Kidney epithelial cell (primary cell): Measurements from ENCODE around the gene LZTR1. TPM values are rescaled to one million over a fixed set of nuclear protein-coding genes. Genes with fewer than 3 reads are reported as not detected.

Source experiments
- DNase-seq: peaks from one replicate; pipeline ENCODE4 v3.0.0-alpha.2; 2010; ENCODE audit warnings: low read depth
- H3K27me3 ChIP-seq: 2 replicates; pipeline ENCODE4 v1.6.0; 2011; ENCODE audit warnings: low read length; ENCODE audit not compliant: control insufficient read depth, insufficient read depth
- H3K36me3 ChIP-seq: 2 replicates; pipeline ENCODE4 v1.5.1; 2011; ENCODE audit warnings: low read length; ENCODE audit not compliant: control insufficient read depth, insufficient read depth
- H3K4me3 ChIP-seq: 2 replicates; pipeline ENCODE4 v1.5.1; 2011; ENCODE audit warnings: low read depth, mild to moderate bottlenecking, control low read depth, low read length
- CTCF ChIP-seq: IDR thresholded peaks from 2 replicates; pipeline ENCODE4 v1.5.1; 2011; ENCODE audit warnings: mild to moderate bottlenecking, moderate library complexity, low read length, control low read depth, inconsistent platforms; ENCODE audit not compliant: insufficient read depth, poor library complexity, severe bottlenecking
- total RNA-seq: library from RNA; depleted of rRNA; stranded (reverse); fragments of >200 nt; gene quantifications from 2 replicates; pipeline ENCODE4 v1.2.3, GENCODE V29; 2015

LZTR1 gene
- total RNA-seq, 1 donor from 2014 or later, result 45.2 TPM

- no peaks in the 10 kb centered on the region for H3K27me3 ChIP-seq
- TF ChIP-seq CTCF, result no peak
- peak; percentile 25 for DNase-seq
Observed at GRCh38 chr22:21009638-21010425, 27.7 kb downstream of the LZTR1 start.

GRCh38 chr22:21010426-21011113, 28.5 kb downstream of the LZTR1 start:
- Histone ChIP-seq H3K36me3 (no peaks in the 10 kb centered on the region), H3K27me3 (no peaks in the 10 kb centered on the region), H3K4me3 (no peak overlapping the region)
- no peak for TF ChIP-seq CTCF
- no peak for DNase-seq

More at GRCh38 chr22:21009638-21010425, 27.7 kb downstream of the LZTR1 start:
- Histone ChIP-seq H3K4me3 (no peak overlapping the region), H3K36me3 (no peaks in the 10 kb centered on the region)

GRCh38 chr22:21012446-21013407, 30.6 kb downstream of the LZTR1 start:
- TF ChIP-seq CTCF, result no peak
- no peaks in the 10 kb centered on the region for H3K27me3 ChIP-seq
- no peaks in the 10 kb centered on the region for H3K36me3 ChIP-seq
- no peak overlapping the region for H3K4me3 ChIP-seq
- DNase-seq, result no peak

- no peaks in the 10 kb centered on the region for H3K27me3 ChIP-seq
- no peaks in the 10 kb centered on the region for H3K36me3 ChIP-seq
- H3K4me3 ChIP-seq, result peak overlapping the region; percentile 41
- no peak for DNase-seq
- TF ChIP-seq CTCF, result no peak
Observed at GRCh38 chr22:21013657-21014201, 31.6 kb downstream of the LZTR1 start.

- no peak for TF ChIP-seq CTCF
- DNase-seq, result peak; percentile 73
- no peaks in the 10 kb centered on the region for H3K36me3 ChIP-seq
- H3K4me3 ChIP-seq, result peak overlapping the region; percentile 41
- no peaks in the 10 kb centered on the region for H3K27me3 ChIP-seq
Observed at GRCh38 chr22:21014202-21014725, 32.2 kb downstream of the LZTR1 start.
